Myocyte (in vitro differentiated cells): ENCODE results near the gene TUFT1. TPM values are rescaled to one million over a fixed set of nuclear protein-coding genes. Genes with fewer than 3 reads are reported as not detected.
"Not testable (repeated sequence)": the region's sequence is repeated elsewhere in the genome, so short reads cannot be mapped to it uniquely, and the experiment has no call there.

Source experiments
- DNase-seq: peaks from one replicate; pipeline ENCODE4 v3.0.0-alpha.2; 2012; ENCODE audit warnings: low read depth
- total RNA-seq: library from RNA; depleted of rRNA; stranded (reverse); fragments of >200 nt; gene quantifications from 2 replicates; pipeline ENCODE4 v1.2.3, GENCODE V29; 2014

TUFT1 gene
- total RNA-seq, 1 donor from 2014 or later: 31.4 TPM

- no peak for DNase-seq
Measured at GRCh38 chr1:151578941-151579340, 38.8 kb downstream of the TUFT1 start.

GRCh38 chr1:151579436-151580225 lies 39.5 kb downstream of the TUFT1 start:
- DNase-seq: peak; percentile 58

GRCh38 chr1:151581451-151581850 lies 41.3 kb downstream of the TUFT1 start:
- DNase-seq: peak; percentile 55

- DNase-seq: no peak
Measured at GRCh38 chr1:151581921-151582320, 41.8 kb downstream of the TUFT1 start.

- DNase-seq: peak; percentile 71
Measured at GRCh38 chr1:151583796-151584195, 43.7 kb downstream of the TUFT1 start.

GRCh38 chr1:151584278-151584677 lies 44.2 kb downstream of the TUFT1 start:
- peak; percentile 52 for DNase-seq

GRCh38 chr1:151584780-151585179 lies 44.7 kb downstream of the TUFT1 start:
- DNase-seq: no peak

GRCh38 chr1:151585622-151586021 lies 45.5 kb downstream of the TUFT1 start:
- peak; percentile 82 for DNase-seq

GRCh38 chr1:151590961-151591360 lies 50.9 kb downstream of the TUFT1 start:
- no peak for DNase-seq

- DNase-seq: no peak
Measured at GRCh38 chr1:151593730-151594129, 53.6 kb downstream of the TUFT1 start.

- DNase-seq: no peak
Measured at GRCh38 chr1:151594143-151594625, 54.1 kb downstream of the TUFT1 start.

- DNase-seq: no peak
Measured at GRCh38 chr1:151596166-151596953, 56.3 kb downstream of the TUFT1 start.

GRCh38 chr1:151602550-151602949 lies 62.4 kb downstream of the TUFT1 start:
- DNase-seq: not testable (repeated sequence)

- DNase-seq: no peak
Measured at GRCh38 chr1:151604291-151604690, 64.2 kb downstream of the TUFT1 start.

- no peak for DNase-seq
Measured at GRCh38 chr1:151606384-151606783, 66.3 kb downstream of the TUFT1 start.

- DNase-seq: no peak
Measured at GRCh38 chr1:151606857-151607256, 66.7 kb downstream of the TUFT1 start.

GRCh38 chr1:151610142-151610541 lies 70.0 kb downstream of the TUFT1 start:
- DNase-seq: no peak

- DNase-seq: no peak
Measured at GRCh38 chr1:151611288-151611790, 71.2 kb downstream of the TUFT1 start.

GRCh38 chr1:151611832-151612500 lies 71.9 kb downstream of the TUFT1 start, which contains the start of gene SNX27:
TSS of gene SNX27 (plus strand) at chr1:151612050. CDS start at chr1:151612202, 152 bp downstream.
- peak; percentile 95 for DNase-seq

GRCh38 chr1:151612501-151613281 lies 72.6 kb downstream of the TUFT1 start:
- peak; percentile 34 for DNase-seq
